HCT116 (cell line): ENCODE data around the gene SPSB3. TPM values are rescaled to one million over a fixed set of nuclear protein-coding genes. Genes with fewer than 3 reads are reported as not detected.

Experiments
- ATAC-seq: fragments of 200-7000 bp; cut with Tn5 transposase; 2 replicates; pipeline ENCODE4 v1.9.1; 2020; ENCODE audit warnings: mild to moderate bottlenecking, moderate library complexity
- BruUV-seq: library from RNA; stranded (reverse); fragments of 400-500 nt; replicated peaks from 2 replicates; lab custom pipeline; 2021; lab: Mats Ljungman, UMichigan
- CTCF ChIA-PET: fragments of 300-600 bp; sonication (Branson Sonifier 250); formaldehyde crosslinking; loops from one replicate; lab custom pipeline; 2021; ENCODE audit warnings: antibody characterized with exemption; lab: Charles Lee
- POLR2A ChIA-PET: fragments of 300-600, 350-600 bp; sonication (Branson Sonifier 250); formaldehyde crosslinking; loops from one replicate; lab custom pipeline; 2021; ENCODE audit warnings: antibody characterized with exemption; lab: Charles Lee
- RAD21 ChIA-PET, 2 experiments: fragments of 300-600 bp; sonication (Branson Sonifier 250); formaldehyde crosslinking; loops; one replicate each; lab custom pipeline; 2023; ENCODE audit warnings: low total read pairs in 2 of 2; ENCODE audit not compliant: uncharacterized antibody in 2 of 2, unreplicated experiment in 2 of 2, low non-redundant PET in 1 of 2; lab: Charles Lee
- DNase-seq: peaks from one replicate; pipeline ENCODE4 v3.0.0-alpha.2; 2010; ENCODE audit warnings: low read depth, low spot score
- H2AFZ ChIP-seq: fragments of 200-600 bp; shearing (Covaris generic), sonication (generic); 2 replicates; pipeline ENCODE4 v1.6.1; 2017; ENCODE audit warnings: low read depth, mixed run types, mixed read lengths, antibody characterized with exemption, low read length; ENCODE audit not compliant: poor library complexity, severe bottlenecking
- H3K27ac ChIP-seq: 2 replicates; pipeline ENCODE4 v1.5.1; 2012; ENCODE audit warnings: low read depth, low read length
- H3K27me3 ChIP-seq: fragments of 200-600 bp; sonication (generic); 2 replicates; pipeline ENCODE4 v1.6.1; 2016; ENCODE audit warnings: mixed run types, low read length, mixed read lengths; ENCODE audit not compliant: insufficient read depth
- H3K36me3 ChIP-seq, 2 experiments: fragments of 200-500 bp in 1 of 2; fragments of 200-600 bp in 1 of 2; sonication (Bioruptor generic) in 1 of 2; sonication (generic) in 1 of 2; 2 replicates each; pipeline versions ENCODE4 v1.5.1 to v1.6.1; 2014 to 2016; ENCODE audit warnings: low read length in 2 of 2, inconsistent platforms in 1 of 2, mixed read lengths in 1 of 2, mixed run types in 1 of 2; ENCODE audit not compliant: insufficient read depth in 2 of 2, control insufficient read depth in 1 of 2
- H3K4me1 ChIP-seq, 2 experiments: fragments of 200-600 bp in 1 of 2; sonication (generic) in 1 of 2; 2 replicates each; pipeline versions ENCODE4 v1.5.1 to v1.6.1; 2012 to 2017; ENCODE audit warnings: low read length in 2 of 2, inconsistent platforms in 1 of 2, mild to moderate bottlenecking in 1 of 2, mixed read lengths in 1 of 2, mixed run types in 1 of 2, moderate library complexity in 1 of 2; ENCODE audit not compliant: insufficient read depth in 2 of 2, control insufficient read depth in 1 of 2
- H3K4me2 ChIP-seq: fragments of 200-600 bp; sonication (generic); 2 replicates; pipeline ENCODE4 v1.6.1; 2017; ENCODE audit warnings: mixed run types, low read length, mixed read lengths
- H3K4me3 ChIP-seq, 2 experiments: fragments of 200-600 bp in 1 of 2; sonication (generic) in 1 of 2; replicated peaks in 1 of 2; 2 replicates each; pipeline ENCODE4 v1.5.1; 2011 to 2016; ENCODE audit warnings: low read length in 2 of 2, control low read depth in 1 of 2, low read depth in 1 of 2, mild to moderate bottlenecking in 1 of 2, mixed read lengths in 1 of 2, mixed run types in 1 of 2
- H3K79me2 ChIP-seq: fragments of 200-600 bp; sonication (generic); 2 replicates; pipeline ENCODE4 v1.6.1; 2017; ENCODE audit warnings: mild to moderate bottlenecking, mixed run types, low read length, moderate library complexity, mixed read lengths; ENCODE audit not compliant: insufficient read depth
- H3K9ac ChIP-seq: fragments of 200-600 bp; sonication (generic); 2 replicates; pipeline ENCODE4 v1.6.1; 2016; ENCODE audit warnings: low read length, mixed read lengths
- H3K9me2 ChIP-seq: fragments of 200-600 bp; sonication (generic), shearing (Covaris generic); 2 replicates; pipeline ENCODE4 v1.6.1; 2017; ENCODE audit warnings: mixed run types, mild to moderate bottlenecking, moderate library complexity; ENCODE audit not compliant: insufficient read depth
- H3K9me3 ChIP-seq, 2 experiments: fragments of 200-500 bp in 1 of 2; fragments of 200-600 bp in 1 of 2; sonication (Bioruptor generic) in 1 of 2; sonication (generic) in 1 of 2; 2 replicates each; pipeline ENCODE4 v1.6.1; 2014 to 2017; ENCODE audit warnings: low read length in 2 of 2, mixed read lengths in 2 of 2, inconsistent platforms in 1 of 2, low read depth in 1 of 2, mild to moderate bottlenecking in 1 of 2, mixed run types in 1 of 2, moderate library complexity in 1 of 2; ENCODE audit not compliant: control insufficient read depth in 1 of 2, insufficient read depth in 1 of 2
- H4K20me1 ChIP-seq: fragments of 200-600 bp; sonication (generic), shearing (Covaris generic); 2 replicates; pipeline ENCODE4 v1.6.1; 2017; ENCODE audit warnings: mixed run types, mild to moderate bottlenecking, moderate library complexity; ENCODE audit not compliant: insufficient read depth
- CBX3 ChIP-seq: IDR thresholded peaks from 2 replicates; pipeline ENCODE4 v1.6.1; 2012; ENCODE audit warnings: low read depth
- POLR2AphosphoS5 ChIP-seq: IDR thresholded peaks from 2 replicates; pipeline ENCODE4 v1.6.1; 2011; ENCODE audit warnings: mild to moderate bottlenecking, low read depth, low read length, moderate library complexity
- SRF ChIP-seq: IDR thresholded peaks from 2 replicates; pipeline ENCODE4 v1.6.1; 2012; ENCODE audit warnings: low read depth
- ZFX ChIP-seq: fragments of 450-650 bp; IDR thresholded peaks from 2 replicates; pipeline ENCODE4 v1.6.1; 2017
- intact Hi-C: fragments of 100-400 bp; cut with micrococcal nuclease; formaldehyde crosslinking; loops from 2 replicates; pipeline ENCODE4 v1.10.0; 2022
- total RNA-seq: library from RNA; stranded (reverse); gene quantifications from one replicate; pipeline ENCODE4 v1.2.1, GENCODE V29; 2021; ENCODE audit not compliant: unreplicated experiment

The SPSB3 gene
- total RNA-seq, 1 experiment from 2014 or later, result 31.6 TPM

GRCh38 chr16:1769402-1770300, 12.7 kb downstream of the SPSB3 start:
- Histone ChIP-seq H3K4me2 (peak overlapping the region; percentile 100), H3K4me1 (peaks cover 14 to 27% of the 10 kb centered on the region in 2 experiments), H2AFZ (no peak overlapping the region), H3K27ac (peak overlapping the region; percentile 95), H3K4me3 (peak overlapping the region; percentile 88 to 97), H3K27me3 (no peaks in the 10 kb centered on the region), H4K20me1 (peaks cover 5% of the 10 kb centered on the region; the same call in 1 of the 2 replicates), H3K9ac (peak overlapping the region; percentile 93), H3K9me2 (no peaks in the 10 kb centered on the region), H3K36me3 (peaks cover 5 to 15% of the 10 kb centered on the region in 2 experiments; a peak in 3 of 4 replicates), H3K79me2 (peaks cover 42% of the 10 kb centered on the region), H3K9me3 (no peaks in the 10 kb centered on the region)
- ChIA-PET RAD21 (no interaction called here), CTCF (interaction anchor here (1.1 to 1.4 kb wide), 2 partner anchors 64 kb away, joined by 3 to 4 read pairs; partner anchors contain the start of gene MAPK8IP3), POLR2A (interaction anchor here (0.6 to 3.5 kb wide), 4 partner anchors 13 to 349 kb away, joined by 3 to 23 read pairs (median 3); partner anchors contain the start of genes JPT2, NUBP2, SPSB3 and UQCC4)
- ATAC-seq (no peak), DNase-seq (no peak)
- no TSS peak for BruUV-seq
- intact Hi-C loops, result no loop called here
- TF ChIP-seq SRF, result no peak
- peak; percentile 46 for TF ChIP-seq POLR2AphosphoS5

- ATAC-seq (no peak), DNase-seq (no peak)
- H3K4me3 ChIP-seq, result no peak overlapping the region
- no peak overlapping the region for H3K9ac ChIP-seq
- intact Hi-C loops, result no loop called here
- no peaks in the 10 kb centered on the region for H3K9me2 ChIP-seq
- H3K4me1 ChIP-seq, result peaks cover 8 to 22% of the 10 kb centered on the region in 2 experiments
- peaks cover 5 to 15% of the 10 kb centered on the region in 2 experiments; a peak in 3 of 4 replicates for H3K36me3 ChIP-seq
- H4K20me1 ChIP-seq, result peaks cover 5% of the 10 kb centered on the region; the same call in 1 of the 2 replicates
- H3K79me2 ChIP-seq, result peaks cover 35% of the 10 kb centered on the region
- peak overlapping the region; percentile 95 for H3K27ac ChIP-seq
- no peaks in the 10 kb centered on the region for H3K27me3 ChIP-seq
- POLR2A ChIA-PET, result no interaction called here
- CTCF ChIA-PET, result interaction anchor here (1.1 kb wide), 1 partner anchor 63 kb away, joined by 3 read pairs; the partner anchor contains the start of gene MAPK8IP3
- BruUV-seq, result no TSS peak
- RAD21 ChIA-PET, result no interaction called here
- H2AFZ ChIP-seq, result no peak overlapping the region
- H3K4me2 ChIP-seq, result 0 out of 2 replicates have a peak overlapping the region, but pooled peaks have one; percentile 100
- no peaks in the 10 kb centered on the region for H3K9me3 ChIP-seq
- TF ChIP-seq CBX3 (no peak), ZFX (no peak)
Observed at GRCh38 chr16:1768767-1769401, 13.5 kb downstream of the SPSB3 start.
